Activated CD4-positive, alpha-beta T cell treated with anti-CD3 and anti-CD28 coated beads, Interleukin-2, amount 10 ng/mL, durations not matched to agents 24 days and 14 days (primary cell): ENCODE results near the gene LYPD3. TPM values are rescaled to one million over a fixed set of nuclear protein-coding genes. Genes with fewer than 3 reads are reported as not detected.
A peak's percentile ranks its signal among the peaks of the same experiment; 100 is the strongest.

ENCODE experiments used
- DNase-seq: peaks from one replicate; pipeline ENCODE4 v3.0.0; 2022
- H3K27ac Mint-ChIP-seq: one replicate; pipeline ENCODE4 v1.8.0; 2022; ENCODE audit warnings: mild to moderate bottlenecking, mixed read lengths
- H3K27me3 Mint-ChIP-seq: one replicate; pipeline ENCODE4 v1.8.0; 2022; ENCODE audit warnings: mixed read lengths
- H3K36me3 Mint-ChIP-seq: one replicate; pipeline ENCODE4 v1.8.0; 2022; ENCODE audit warnings: low read depth, mild to moderate bottlenecking, mixed read lengths
- H3K4me1 Mint-ChIP-seq: one replicate; pipeline ENCODE4 v1.8.0; 2021; ENCODE audit warnings: mixed read lengths
- H3K4me3 Mint-ChIP-seq: one replicate; pipeline ENCODE4 v1.8.0; 2022; ENCODE audit warnings: mild to moderate bottlenecking, moderate library complexity, mixed read lengths
- H3K9me3 Mint-ChIP-seq: one replicate; pipeline ENCODE4 v1.8.0; 2021; ENCODE audit warnings: mixed read lengths
- intact Hi-C: fragments of 100-400 bp; cut with micrococcal nuclease; formaldehyde crosslinking; loops from one replicate; pipeline ENCODE4 v1.15.1; 2023
- total RNA-seq: library from RNA; stranded (reverse); gene quantifications from 2 replicates; pipeline ENCODE4 v1.2.3, GENCODE V29; 2022

Gene LYPD3
- total RNA-seq, 1 donor from 2014 or later = 3.6 TPM

GRCh38 chr19:43430976-43431375, 34.4 kb downstream of the LYPD3 start:
- intact Hi-C loops = no loop called here
- H3K27ac Mint-ChIP-seq = no peak overlapping the region
- H3K36me3 Mint-ChIP-seq = no peaks in the 10 kb centered on the region
- peaks cover 19% of the 10 kb centered on the region for H3K4me1 Mint-ChIP-seq
- H3K4me3 Mint-ChIP-seq = no peak overlapping the region
- H3K27me3 Mint-ChIP-seq = peaks cover 5% of the 10 kb centered on the region
- DNase-seq = no peak
- no peaks in the 10 kb centered on the region for H3K9me3 Mint-ChIP-seq

GRCh38 chr19:43430142-43430710, 35.2 kb downstream of the LYPD3 start:
- Mint-ChIP-seq H3K27ac (no peak overlapping the region), H3K4me1 (peaks cover 21% of the 10 kb centered on the region), H3K4me3 (no peak overlapping the region), H3K9me3 (no peaks in the 10 kb centered on the region), H3K36me3 (no peaks in the 10 kb centered on the region), H3K27me3 (peaks cover 5% of the 10 kb centered on the region)
- DNase-seq = peak; percentile 74
- intact Hi-C loops = no loop called here

DNA sequence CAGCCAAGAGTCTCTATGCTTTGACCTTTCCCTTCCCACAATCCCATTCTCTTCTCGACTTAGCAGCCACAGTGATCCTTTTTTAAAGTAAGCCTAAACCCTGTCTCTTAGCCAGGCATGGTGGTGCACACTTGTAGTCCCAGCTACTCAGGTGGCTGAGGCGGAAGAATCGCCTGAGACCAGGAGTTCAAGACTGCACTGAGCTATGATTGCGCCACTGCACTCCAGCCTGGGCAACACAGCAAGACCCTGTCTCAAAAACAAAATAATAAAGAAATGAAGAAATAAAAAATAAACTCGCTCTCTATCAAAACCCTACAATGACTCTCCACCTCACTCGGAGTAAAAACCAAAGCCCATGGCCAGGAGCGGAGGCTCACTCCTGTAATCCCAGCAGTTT, 36.0 kb downstream of the LYPD3 start:
- Mint-ChIP-seq H3K27ac (no peak overlapping the region), H3K4me1 (peaks cover 21% of the 10 kb centered on the region), H3K27me3 (peaks cover 7% of the 10 kb centered on the region), H3K9me3 (no peaks in the 10 kb centered on the region), H3K36me3 (no peaks in the 10 kb centered on the region), H3K4me3 (no peak overlapping the region)
- intact Hi-C loops = no loop called here
- no peak for DNase-seq

- Mint-ChIP-seq H3K9me3 (no peaks in the 10 kb centered on the region), H3K4me3 (no peak overlapping the region), H3K27me3 (peaks cover 11% of the 10 kb centered on the region), H3K27ac (no peak overlapping the region), H3K36me3 (no peaks in the 10 kb centered on the region), H3K4me1 (peaks cover 10% of the 10 kb centered on the region)
- no peak for DNase-seq
- intact Hi-C loops = no loop called here
Observed at GRCh38 chr19:43425567-43426392, 39.6 kb downstream of the LYPD3 start.

DNA sequence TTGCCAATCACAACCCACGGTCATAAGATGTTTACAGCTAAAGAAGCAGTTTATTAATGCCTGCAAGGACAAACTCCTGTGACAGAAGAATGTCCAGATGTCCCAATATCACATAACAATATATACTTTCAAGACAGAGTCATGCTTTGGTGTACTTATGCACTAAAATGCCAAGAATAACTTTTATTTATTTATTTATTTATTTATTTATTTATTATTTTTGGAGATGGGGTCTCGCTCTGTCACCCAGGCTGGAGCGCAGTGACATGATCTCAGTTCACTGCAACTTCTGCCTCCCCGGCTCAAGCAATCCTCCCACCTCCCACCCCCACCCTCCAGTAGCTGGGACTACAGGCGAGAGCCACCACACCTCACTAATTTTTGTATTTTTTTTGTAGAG, 41.6 kb downstream of the LYPD3 start:
- Mint-ChIP-seq H3K27ac (no peak overlapping the region), H3K4me3 (no peak overlapping the region), H3K27me3 (peaks cover 11% of the 10 kb centered on the region), H3K9me3 (no peaks in the 10 kb centered on the region), H3K36me3 (no peaks in the 10 kb centered on the region), H3K4me1 (peaks cover 2% of the 10 kb centered on the region)
- no peak for DNase-seq
- intact Hi-C loops = no loop called here

DNA sequence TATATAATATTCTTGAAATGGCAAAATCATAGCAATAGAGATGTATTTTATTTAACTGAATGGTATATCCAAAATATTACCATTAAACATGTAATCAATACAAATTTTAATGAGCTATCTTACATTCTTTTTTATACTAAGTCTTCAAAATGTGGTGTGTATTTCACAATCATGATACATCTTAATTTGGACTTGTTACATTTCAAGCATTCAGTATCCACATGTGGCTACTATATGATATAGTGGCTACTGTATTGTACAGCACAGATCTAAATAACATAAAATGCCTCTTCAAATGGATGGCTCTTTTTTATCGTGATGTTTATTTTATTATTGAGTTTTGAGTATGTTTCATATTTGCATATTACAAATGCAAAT, 42.7 kb downstream of the LYPD3 start:
- no peaks in the 10 kb centered on the region for H3K36me3 Mint-ChIP-seq
- H3K27ac Mint-ChIP-seq = no peak overlapping the region
- no peaks in the 10 kb centered on the region for H3K9me3 Mint-ChIP-seq
- no peak overlapping the region for H3K4me3 Mint-ChIP-seq
- intact Hi-C loops = no loop called here
- peaks cover 14% of the 10 kb centered on the region for H3K27me3 Mint-ChIP-seq
- H3K4me1 Mint-ChIP-seq = peaks cover 2% of the 10 kb centered on the region
- DNase-seq = no peak

DNA sequence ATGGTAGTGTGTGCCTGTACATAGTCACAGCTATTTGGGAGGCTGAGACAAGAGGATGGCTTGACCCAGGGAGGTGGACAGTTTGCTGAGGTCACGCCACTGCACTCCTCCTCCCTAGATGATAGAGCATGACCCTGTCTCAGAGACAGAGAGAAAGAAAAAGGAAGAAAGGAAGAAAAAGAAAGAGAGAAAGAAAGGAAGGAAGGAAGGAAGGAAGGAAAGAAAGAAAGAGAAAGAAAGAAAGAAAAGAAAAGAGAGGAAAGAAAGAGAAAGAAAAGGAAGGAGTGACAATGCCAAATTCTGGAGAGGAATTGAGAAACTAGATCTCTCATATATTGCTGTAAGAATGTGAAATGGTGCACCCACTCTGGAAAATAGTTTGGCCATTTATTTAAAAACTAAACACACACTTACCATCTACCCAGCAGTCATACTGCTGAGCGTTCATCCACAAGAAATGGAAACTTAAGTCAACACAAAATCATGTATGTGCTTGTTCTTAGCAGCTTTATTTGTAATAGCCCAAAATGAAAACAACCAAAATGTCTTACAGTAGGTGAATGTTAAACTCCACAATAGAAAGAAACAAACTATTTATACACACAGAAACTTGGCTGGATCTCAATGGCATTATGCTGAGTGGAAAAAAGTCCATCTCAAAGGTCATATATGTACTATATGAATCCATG, 43.3 kb downstream of the LYPD3 start:
- H3K4me1 Mint-ChIP-seq = peaks cover 2% of the 10 kb centered on the region
- no peak overlapping the region for H3K27ac Mint-ChIP-seq
- H3K9me3 Mint-ChIP-seq = no peaks in the 10 kb centered on the region
- no peaks in the 10 kb centered on the region for H3K36me3 Mint-ChIP-seq
- intact Hi-C loops = no loop called here
- H3K4me3 Mint-ChIP-seq = no peak overlapping the region
- no peak for DNase-seq
- peaks cover 14% of the 10 kb centered on the region for H3K27me3 Mint-ChIP-seq

DNA sequence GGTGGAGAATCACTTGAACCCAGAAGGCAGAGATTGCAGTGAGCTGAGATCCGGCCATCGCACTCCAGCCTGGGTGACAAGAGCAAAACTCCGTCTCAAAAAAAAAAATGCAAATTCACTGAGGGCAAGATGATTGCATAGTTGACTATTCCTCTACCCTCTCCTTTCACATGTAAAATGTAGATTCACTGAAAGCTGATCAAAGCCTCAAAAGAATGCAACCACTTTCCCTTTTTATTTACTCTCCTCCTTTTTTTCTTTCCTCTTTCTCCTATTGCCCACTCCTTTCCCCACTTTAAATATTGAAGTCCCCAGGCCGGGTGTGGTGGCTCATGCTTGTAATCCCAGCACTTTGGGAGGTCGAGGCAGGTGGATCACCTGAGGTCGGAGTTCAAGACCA, 44.5 kb downstream of the LYPD3 start:
- Mint-ChIP-seq H3K9me3 (no peaks in the 10 kb centered on the region), H3K36me3 (no peaks in the 10 kb centered on the region), H3K27me3 (peaks cover 10% of the 10 kb centered on the region), H3K4me1 (peaks cover 2% of the 10 kb centered on the region), H3K27ac (no peak overlapping the region), H3K4me3 (no peak overlapping the region)
- DNase-seq = no peak
- intact Hi-C loops = no loop called here

DNA sequence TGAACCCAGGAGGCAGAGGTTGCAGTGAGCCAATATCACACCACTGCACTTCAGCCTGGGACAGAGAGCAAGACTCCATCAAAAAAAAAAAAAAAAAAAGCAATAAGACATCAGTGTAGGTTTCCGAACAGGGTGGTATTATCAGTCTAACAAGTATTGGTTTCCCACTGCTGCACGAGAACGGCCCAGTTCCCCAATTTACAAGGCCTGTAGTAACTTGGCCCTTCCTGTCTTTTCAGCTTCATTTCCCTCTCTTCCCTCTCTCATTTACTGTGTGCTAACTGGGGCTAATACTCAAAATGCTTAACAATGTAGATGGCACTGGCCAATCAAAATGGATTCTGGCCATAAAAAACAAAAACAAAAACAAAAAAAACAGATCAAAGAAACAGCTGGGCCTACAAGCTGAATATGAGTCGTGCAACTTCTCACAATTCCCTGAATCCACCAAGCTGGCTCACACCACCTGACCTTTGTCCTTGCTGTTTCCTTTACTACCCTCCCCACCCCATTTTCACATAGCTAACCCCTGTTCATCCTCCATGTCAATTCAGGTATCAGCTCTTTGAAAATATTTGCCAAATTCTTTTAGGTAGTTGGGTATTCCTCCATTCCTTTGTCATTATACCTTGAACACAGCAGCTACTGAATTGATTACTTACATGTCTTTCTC, 48.3 kb downstream of the LYPD3 start:
- intact Hi-C loops = no loop called here
- H3K9me3 Mint-ChIP-seq = no peaks in the 10 kb centered on the region
- no peak overlapping the region for H3K27ac Mint-ChIP-seq
- no peak for DNase-seq
- no peak overlapping the region for H3K4me3 Mint-ChIP-seq
- H3K36me3 Mint-ChIP-seq = no peaks in the 10 kb centered on the region
- peaks cover 7% of the 10 kb centered on the region for H3K27me3 Mint-ChIP-seq
- no peaks in the 10 kb centered on the region for H3K4me1 Mint-ChIP-seq

- Mint-ChIP-seq H3K4me3 (no peak within 1 kb of the TSS), H3K4me1 (no peaks in the 10 kb centered on the region), H3K27ac (no peak within 1 kb of the TSS), H3K36me3 (no peaks in the 10 kb centered on the region), H3K9me3 (no peaks in the 10 kb centered on the region), H3K27me3 (peaks cover 3% of the 10 kb centered on the region)
- intact Hi-C loops = no loop called here
- DNase-seq = no peak
Observed at GRCh38 chr19:43414554-43414953, 50.9 kb downstream of the LYPD3 start, which contains the start of gene TEX101. Gene TEX101 (plus strand): TSS chr19:43414890. CDS start chr19:43415920, 1,030 bp downstream.

- Mint-ChIP-seq H3K4me1 (no peaks in the 10 kb centered on the region), H3K27me3 (no peaks in the 10 kb centered on the region), H3K36me3 (no peaks in the 10 kb centered on the region), H3K9me3 (no peaks in the 10 kb centered on the region), H3K27ac (no peak overlapping the region), H3K4me3 (no peak overlapping the region)
- intact Hi-C loops = no loop called here
- DNase-seq = no peak
Observed at GRCh38 chr19:43412441-43412840, 53.0 kb downstream of the LYPD3 start.
